Neural progenitor cell (in vitro differentiated cells): ENCODE results near the gene NCKAP5.

ENCODE experiments used
- CTCF ChIP-seq: fragments of 200-600 bp; sonication (generic); IDR thresholded peaks from 2 replicates; pipeline ENCODE4 v1.5.1; 2017; ENCODE audit warnings: antibody characterized with exemption, mild to moderate bottlenecking
- EZH2 ChIP-seq: fragments of 200-600 bp; sonication (generic); IDR thresholded peaks from 2 replicates; pipeline ENCODE4 v1.6.1; 2017; ENCODE audit warnings: antibody characterized with exemption, mild to moderate bottlenecking, moderate library complexity

GRCh38 chr2:133175926-133176325 is 392.3 kb downstream of the NCKAP5 start:
- TF ChIP-seq CTCF (no peak), EZH2 (no peak)
